Sigmoid colon (tissue), 4 donors: ENCODE data around the gene DLGAP3.

ENCODE experiments used
- EP300 ChIP-seq, 4 donors: sonication (generic); formaldehyde crosslinking; IDR thresholded peaks; one replicate each; pipeline ENCODE4 v1.6.1; 2017; ENCODE audit warnings: antibody characterized with exemption in 4 of 4
- POLR2A ChIP-seq, 2 donors: fragments of 450-650 bp; IDR thresholded peaks; one replicate each; pipeline ENCODE4 v1.6.1; 2016; ENCODE audit warnings: antibody characterized with exemption in 2 of 2, mild to moderate bottlenecking in 2 of 2, moderate library complexity in 2 of 2
- POLR2AphosphoS5 ChIP-seq, 4 donors: sonication (generic); formaldehyde crosslinking; IDR thresholded peaks; one replicate each; pipeline ENCODE4 v1.6.1; 2017; ENCODE audit warnings: antibody characterized with exemption in 4 of 4
- TF ChIP-seq, protein P1 (sequence below), 4 experiments: fragments of 450-650 bp in 3 of 4; fragments of 200-600 bp in 1 of 4; IDR thresholded peaks; one replicate each; pipeline ENCODE4 v1.5.1; 2016 to 2019; ENCODE audit warnings: antibody characterized with exemption in 4 of 4, mild to moderate bottlenecking in 3 of 4, moderate library complexity in 2 of 4

DNA sequence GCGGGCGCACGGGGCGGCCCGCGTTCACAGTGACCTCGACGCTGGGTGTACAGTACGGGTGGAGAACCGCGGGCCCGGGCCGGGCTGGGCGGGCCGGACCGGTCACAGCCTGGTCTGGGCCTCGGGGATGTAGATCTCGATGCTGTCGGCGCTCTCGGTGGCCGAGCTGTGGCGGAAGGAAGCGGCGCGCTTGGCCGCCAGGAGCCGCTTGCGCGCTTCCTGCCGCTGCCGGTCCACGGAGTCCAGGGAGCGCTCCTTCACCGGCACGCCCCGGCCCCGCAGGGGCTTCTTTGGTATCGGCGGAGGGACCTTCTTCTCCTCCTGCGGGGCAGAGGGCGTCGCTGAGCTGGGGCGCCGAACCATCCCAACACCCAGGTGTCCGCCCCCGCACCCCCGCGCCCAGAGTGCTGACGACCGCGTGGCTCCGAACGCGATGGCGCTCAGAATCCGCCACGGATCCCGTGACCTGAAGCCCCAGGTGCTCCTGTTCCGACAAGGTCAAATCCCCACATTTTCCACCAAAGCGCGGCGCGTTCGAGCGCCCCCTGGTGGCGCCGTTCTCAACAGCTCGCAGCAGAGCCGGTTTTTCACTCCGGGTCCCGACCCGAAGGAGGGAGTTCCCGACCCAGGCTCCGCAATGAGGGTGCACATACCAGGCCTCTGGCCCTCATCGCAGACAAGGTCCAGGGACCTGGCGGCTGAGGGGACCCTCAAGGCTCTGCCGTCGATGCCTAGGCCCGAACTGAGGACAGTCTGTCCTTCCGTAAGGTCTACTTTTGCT is 63.3 kb downstream of the DLGAP3 start:
- TF ChIP-seq, protein P1, sequence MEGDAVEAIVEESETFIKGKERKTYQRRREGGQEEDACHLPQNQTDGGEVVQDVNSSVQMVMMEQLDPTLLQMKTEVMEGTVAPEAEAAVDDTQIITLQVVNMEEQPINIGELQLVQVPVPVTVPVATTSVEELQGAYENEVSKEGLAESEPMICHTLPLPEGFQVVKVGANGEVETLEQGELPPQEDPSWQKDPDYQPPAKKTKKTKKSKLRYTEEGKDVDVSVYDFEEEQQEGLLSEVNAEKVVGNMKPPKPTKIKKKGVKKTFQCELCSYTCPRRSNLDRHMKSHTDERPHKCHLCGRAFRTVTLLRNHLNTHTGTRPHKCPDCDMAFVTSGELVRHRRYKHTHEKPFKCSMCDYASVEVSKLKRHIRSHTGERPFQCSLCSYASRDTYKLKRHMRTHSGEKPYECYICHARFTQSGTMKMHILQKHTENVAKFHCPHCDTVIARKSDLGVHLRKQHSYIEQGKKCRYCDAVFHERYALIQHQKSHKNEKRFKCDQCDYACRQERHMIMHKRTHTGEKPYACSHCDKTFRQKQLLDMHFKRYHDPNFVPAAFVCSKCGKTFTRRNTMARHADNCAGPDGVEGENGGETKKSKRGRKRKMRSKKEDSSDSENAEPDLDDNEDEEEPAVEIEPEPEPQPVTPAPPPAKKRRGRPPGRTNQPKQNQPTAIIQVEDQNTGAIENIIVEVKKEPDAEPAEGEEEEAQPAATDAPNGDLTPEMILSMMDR (IDR thresholded peaks at IDR 0.05), result peak; percentile 79 to 97 (median 94)
- TF ChIP-seq POLR2A (IDR thresholded peaks at IDR 0.05), result no peak
- TF ChIP-seq EP300 (IDR thresholded peaks at IDR 0.05), result no peak
- peak in 2 of 4 donors; percentile 23 to 25 for TF ChIP-seq POLR2AphosphoS5 (IDR thresholded peaks at IDR 0.05)
